AG09309 (cell line): ENCODE measurements around the gene UBALD1.

ENCODE experiments used
- DNase-seq: peaks from one replicate; pipeline ENCODE4 v3.0.0-alpha.2; 2010; ENCODE audit warnings: low read depth
- H3K4me3 ChIP-seq: 2 replicates; pipeline ENCODE4 v1.5.1; 2011; ENCODE audit warnings: mild to moderate bottlenecking, low read depth, low read length, moderate library complexity; ENCODE audit not compliant: control insufficient read depth
- CTCF ChIP-seq: IDR thresholded peaks from 2 replicates; pipeline ENCODE4 v1.5.1; 2011; ENCODE audit warnings: mild to moderate bottlenecking, low read depth, low read length, inconsistent platforms; ENCODE audit not compliant: insufficient read depth, control insufficient read depth; ENCODE audit errors: missing control alignments

Gene UBALD1

GRCh38 chr16:4588961-4589360, 25.7 kb downstream of the UBALD1 start:
- TF ChIP-seq CTCF, result no peak
- H3K4me3 ChIP-seq, result no peak overlapping the region
- DNase-seq, result no peak

- no peak for DNase-seq
Measured at GRCh38 chr16:4588386-4588785, 26.3 kb downstream of the UBALD1 start.

GRCh38 chr16:4586291-4586690, 28.4 kb downstream of the UBALD1 start:
- TF ChIP-seq CTCF, result no peak
- H3K4me3 ChIP-seq, result no peak overlapping the region
- DNase-seq, result no peak

More at GRCh38 chr16:4588386-4588785, 26.3 kb downstream of the UBALD1 start:
- no peak for TF ChIP-seq CTCF
- no peak overlapping the region for H3K4me3 ChIP-seq

GRCh38 chr16:4583906-4584305, 30.8 kb downstream of the UBALD1 start:
- H3K4me3 ChIP-seq, result no peak overlapping the region
- TF ChIP-seq CTCF, result no peak
- DNase-seq, result no peak

GRCh38 chr16:4580250-4580649, 34.4 kb downstream of the UBALD1 start:
- DNase-seq, result no peak
- H3K4me3 ChIP-seq, result no peak overlapping the region
- TF ChIP-seq CTCF, result no peak

- no peak overlapping the region for H3K4me3 ChIP-seq
- DNase-seq, result no peak
- no peak for TF ChIP-seq CTCF
Measured at GRCh38 chr16:4578961-4579530, 35.6 kb downstream of the UBALD1 start.

GRCh38 chr16:4576008-4576407, 38.7 kb downstream of the UBALD1 start:
- DNase-seq, result no peak
- no peak for TF ChIP-seq CTCF
- no peak overlapping the region for H3K4me3 ChIP-seq
